ENCODE data around the gene TRAPPC12. TPM values are rescaled to one million over a fixed set of nuclear protein-coding genes. Genes with fewer than 3 reads are reported as not detected.

TRAPPC12 gene
- total RNA-seq, 6 experiments from 2014 or later: 69.1 to 83.3 (median 74.8) TPM

GRCh38 chr2:3408781-3409180 is 29.3 kb downstream of the TRAPPC12 start:
- TF ChIP-seq CTCF (IDR thresholded peaks at IDR 0.05): no peak
- Mint-ChIP-seq H3K9me3 (no peaks in the 10 kb centered on the region), H3K4me1 (ENCODE audit: low read depth) (no peaks in the 10 kb centered on the region), H3K4me3 (no peak overlapping the region), H3K27ac (no peak overlapping the region), H3K27me3 (ENCODE audit: insufficient read depth) (no peaks in the 10 kb centered on the region), H3K36me3 (ENCODE audit: low read depth) (peaks cover 5% of the 10 kb centered on the region)
- DNase-seq: no peak

GRCh38 chr2:3409627-3410170 is 30.2 kb downstream of the TRAPPC12 start:
- DNase-seq: no peak
- no peaks in the 10 kb centered on the region for H3K9me3 Mint-ChIP-seq
- TF ChIP-seq CTCF (IDR thresholded peaks at IDR 0.05): no peak
- H3K36me3 Mint-ChIP-seq (ENCODE audit: low read depth): peaks cover 3% of the 10 kb centered on the region; the same call in 1 of the 2 replicates
- no peak overlapping the region for H3K4me3 Mint-ChIP-seq
- no peaks in the 10 kb centered on the region for H3K4me1 Mint-ChIP-seq (ENCODE audit: low read depth)
- no peak overlapping the region for H3K27ac Mint-ChIP-seq
- no peaks in the 10 kb centered on the region for H3K27me3 Mint-ChIP-seq (ENCODE audit: insufficient read depth)

- no peak for DNase-seq
- no peak overlapping the region for H3K27ac Mint-ChIP-seq
- no peaks in the 10 kb centered on the region for H3K4me1 Mint-ChIP-seq (ENCODE audit: low read depth)
- peaks cover 5% of the 10 kb centered on the region; the same call in 1 of the 2 replicates for H3K36me3 Mint-ChIP-seq (ENCODE audit: low read depth)
- no peak overlapping the region for H3K4me3 Mint-ChIP-seq
- TF ChIP-seq CTCF (IDR thresholded peaks at IDR 0.05): no peak
- no peaks in the 10 kb centered on the region for H3K27me3 Mint-ChIP-seq (ENCODE audit: insufficient read depth)
- H3K9me3 Mint-ChIP-seq: no peaks in the 10 kb centered on the region
These were observed 31.6 kb downstream of the TRAPPC12 start for GRCh38 chr2:3411103-3411502.

GRCh38 chr2:3413697-3414096 is 34.2 kb downstream of the TRAPPC12 start:
- peaks cover 5% of the 10 kb centered on the region; the same call in 1 of the 2 replicates for H3K36me3 Mint-ChIP-seq (ENCODE audit: low read depth)
- no peak for TF ChIP-seq CTCF (IDR thresholded peaks at IDR 0.05)
- H3K4me1 Mint-ChIP-seq (ENCODE audit: low read depth): no peaks in the 10 kb centered on the region
- no peak for DNase-seq
- H3K27ac Mint-ChIP-seq: no peak overlapping the region
- H3K4me3 Mint-ChIP-seq: no peak overlapping the region
- H3K9me3 Mint-ChIP-seq: no peaks in the 10 kb centered on the region
- no peaks in the 10 kb centered on the region for H3K27me3 Mint-ChIP-seq (ENCODE audit: insufficient read depth)

- H3K4me3 Mint-ChIP-seq: no peak overlapping the region
These were observed 34.8 kb downstream of the TRAPPC12 start for GRCh38 chr2:3414133-3414860.

More at GRCh38 chr2:3414133-3414860, 34.8 kb downstream of the TRAPPC12 start:
- no peak for TF ChIP-seq CTCF (IDR thresholded peaks at IDR 0.05)
- Mint-ChIP-seq H3K27ac (no peak overlapping the region), H3K36me3 (ENCODE audit: low read depth) (peaks cover 5% of the 10 kb centered on the region; the same call in 1 of the 2 replicates), H3K27me3 (ENCODE audit: insufficient read depth) (no peaks in the 10 kb centered on the region), H3K4me1 (ENCODE audit: low read depth) (no peaks in the 10 kb centered on the region), H3K9me3 (no peaks in the 10 kb centered on the region)
- DNase-seq: no peak

Measured in HFFc6 (cell line).